SK-N-SH (cell line): ENCODE measurements around the gene METTL23. TPM values are rescaled to one million over a fixed set of nuclear protein-coding genes. Genes with fewer than 3 reads are reported as not detected.

Experiments used
- CTCF ChIA-PET: fragments of 300-600, 350-600 bp; formaldehyde crosslinking; extraction: SDS; loops from one replicate; lab custom pipeline; 2021; lab: Yijun Ruan, JAX
- POLR2A ChIA-PET: fragments of 350-600 bp; sonication (Branson Sonifier 250); formaldehyde crosslinking; extraction: SDS; loops from one replicate; lab custom pipeline; 2020; ENCODE audit warnings: antibody characterized with exemption, inconsistent platforms; lab: Yijun Ruan, JAX
- DNase-seq: peaks from one replicate; pipeline ENCODE4 v3.0.0; 2012
- H2AFZ ChIP-seq: fragments of 200-600 bp; sonication (generic); 2 replicates; pipeline ENCODE4 v1.8.1; 2016; ENCODE audit warnings: antibody characterized with exemption, mild to moderate bottlenecking, low read depth
- H3F3A ChIP-seq: fragments of 200-600 bp; sonication (generic); replicated peaks from 2 replicates; pipeline ENCODE3; 2016; ENCODE audit warnings: antibody characterized with exemption, mild to moderate bottlenecking; ENCODE audit not compliant: insufficient read depth
- H3K27ac ChIP-seq, 2 experiments: fragments of 200-500 bp in 1 of 2; fragments of 200-600 bp in 1 of 2; sonication (Bioruptor generic) in 1 of 2; sonication (generic), shearing (Covaris generic) in 1 of 2; 2 replicates each; pipeline versions ENCODE4 v1.5.1 to v1.6.1; 2014 to 2016; ENCODE audit warnings: low read depth in 2 of 2, inconsistent platforms in 1 of 2, low read length in 1 of 2, mild to moderate bottlenecking in 1 of 2, mixed read lengths in 1 of 2
- H3K27me3 ChIP-seq: fragments of 200-600 bp; sonication (generic), shearing (Covaris generic); 2 replicates; pipeline ENCODE4 v1.6.1; 2016; ENCODE audit warnings: mixed run types; ENCODE audit not compliant: insufficient read depth
- H3K36me3 ChIP-seq, 2 experiments: fragments of 200-500 bp in 1 of 2; fragments of 200-600 bp in 1 of 2; sonication (Bioruptor generic) in 1 of 2; sonication (generic) in 1 of 2; replicated peaks in 1 of 2; 2 replicates each; pipeline versions ENCODE3 to v1.5.1; 2014 to 2016; ENCODE audit warnings: low read length in 1 of 2, mild to moderate bottlenecking in 1 of 2; ENCODE audit not compliant: insufficient read depth in 2 of 2, control insufficient read depth in 1 of 2
- H3K4me1 ChIP-seq, 2 experiments: fragments of 200-500 bp in 1 of 2; fragments of 200-600 bp in 1 of 2; sonication (Bioruptor generic) in 1 of 2; sonication (generic), shearing (Covaris generic) in 1 of 2; 2 replicates each; pipeline versions ENCODE4 v1.5.1 to v1.6.1; 2014 to 2016; ENCODE audit warnings: low read depth in 1 of 2, low read length in 1 of 2, mixed run types in 1 of 2; ENCODE audit not compliant: insufficient read depth in 2 of 2, control insufficient read depth in 1 of 2
- H3K4me2 ChIP-seq: fragments of 200-600 bp; sonication (generic), shearing (Covaris generic); 2 replicates; pipeline ENCODE4 v1.6.1; 2017; ENCODE audit warnings: mixed run types
- H3K4me3 ChIP-seq, 2 experiments: fragments of 200-500 bp in 1 of 2; fragments of 200-600 bp in 1 of 2; sonication (Bioruptor generic) in 1 of 2; sonication (generic), shearing (Covaris generic) in 1 of 2; 2 replicates each; pipeline versions ENCODE4 v1.5.1 to v1.8.1; 2014 to 2016; ENCODE audit warnings: low read depth in 2 of 2, inconsistent platforms in 1 of 2, low read length in 1 of 2, mild to moderate bottlenecking in 1 of 2, mixed read lengths in 1 of 2, moderate library complexity in 1 of 2
- H3K79me2 ChIP-seq: fragments of 200-600 bp; sonication (generic); 2 replicates; pipeline ENCODE4 v1.8.1; 2017; ENCODE audit warnings: mild to moderate bottlenecking; ENCODE audit not compliant: insufficient read depth
- H3K9ac ChIP-seq: fragments of 200-600 bp; sonication (generic); 2 replicates; pipeline ENCODE4 v1.6.1; 2017; ENCODE audit warnings: mixed run types
- H3K9me2 ChIP-seq: fragments of 200-600 bp; sonication (generic); 2 replicates; pipeline ENCODE4 v1.6.1; 2017; ENCODE audit warnings: mixed run types
- H3K9me3 ChIP-seq: fragments of 200-600 bp; sonication (generic); 2 replicates; pipeline ENCODE4 v1.6.1; 2017; ENCODE audit warnings: mixed run types, mild to moderate bottlenecking, moderate library complexity
- H4K20me1 ChIP-seq: fragments of 200-600 bp; sonication (generic); 2 replicates; pipeline ENCODE4 v1.6.1; 2017; ENCODE audit warnings: mild to moderate bottlenecking, mixed run types; ENCODE audit not compliant: insufficient read depth
- ELF1 ChIP-seq: IDR thresholded peaks from 2 replicates; pipeline ENCODE4 v1.4.0; 2012
- FOSL2 ChIP-seq: IDR thresholded peaks from 2 replicates; pipeline ENCODE4 v1.4.0; 2012; ENCODE audit warnings: low read depth, mild to moderate bottlenecking, moderate library complexity, borderline replicate concordance
- FOXJ3 ChIP-seq: sonication (generic); formaldehyde crosslinking; IDR thresholded peaks from 2 replicates; pipeline ENCODE4 v1.5.1; 2020; ENCODE audit warnings: mild to moderate bottlenecking, missing genetic modification reagents
- FOXM1 ChIP-seq: IDR thresholded peaks from 2 replicates; pipeline ENCODE4 v1.4.0; 2012; ENCODE audit warnings: low read depth, mild to moderate bottlenecking
- GABPA ChIP-seq: IDR thresholded peaks from 2 replicates; pipeline ENCODE4 v1.4.0; 2012; ENCODE audit warnings: low read depth, mild to moderate bottlenecking
- JUND ChIP-seq: IDR thresholded peaks from 2 replicates; pipeline ENCODE4 v1.4.0; 2012
- MAX ChIP-seq: IDR thresholded peaks from 2 replicates; pipeline ENCODE4 v1.4.0; 2012; ENCODE audit warnings: low read depth
- MEF2A ChIP-seq: IDR thresholded peaks from 2 replicates; pipeline ENCODE4 v1.4.0; 2012; ENCODE audit warnings: low read depth, borderline replicate concordance
- MXI1 ChIP-seq: IDR thresholded peaks from 2 replicates; pipeline ENCODE4 v1.6.1; 2012; ENCODE audit warnings: mild to moderate bottlenecking, low read depth, low read length, improper control_type of control experiment
- NRF1 ChIP-seq: IDR thresholded peaks from 2 replicates; pipeline ENCODE4 v1.6.1; 2012; ENCODE audit warnings: low read depth, mild to moderate bottlenecking, low read length
- PBX3 ChIP-seq: IDR thresholded peaks from 2 replicates; pipeline ENCODE4; 2012
- POLR2AphosphoS5 ChIP-seq: IDR thresholded peaks from 2 replicates; pipeline ENCODE4 v1.6.1; 2012; ENCODE audit warnings: low read depth, low read length
- RFX5 ChIP-seq: IDR thresholded peaks from 2 replicates; pipeline ENCODE4 v1.6.1; 2012; ENCODE audit warnings: mild to moderate bottlenecking, improper control_type of control experiment, low read length
- RXRA ChIP-seq: IDR thresholded peaks from 2 replicates; pipeline ENCODE4 v1.4.0; 2012; ENCODE audit warnings: low read depth, mild to moderate bottlenecking, borderline replicate concordance
- SIN3A ChIP-seq: IDR thresholded peaks from 2 replicates; pipeline ENCODE4 v1.6.1; 2012; ENCODE audit warnings: low read depth, mild to moderate bottlenecking, low read length, moderate library complexity, borderline replicate concordance
- SMC3 ChIP-seq: IDR thresholded peaks from 2 replicates; pipeline ENCODE4 v1.6.1; 2012; ENCODE audit warnings: low read depth, low read length, improper control_type of control experiment
- TAF1 ChIP-seq: IDR thresholded peaks from 2 replicates; pipeline ENCODE4 v1.6.1; 2012; ENCODE audit warnings: low read depth, mild to moderate bottlenecking, low read length, moderate library complexity, borderline replicate concordance
- USF1 ChIP-seq: IDR thresholded peaks from 2 replicates; pipeline ENCODE4 v1.4.0; 2012; ENCODE audit warnings: low read depth, borderline replicate concordance
- USF2 ChIP-seq: fragments of 150-350 bp; IDR thresholded peaks from 2 replicates; pipeline ENCODE4 v1.6.1; 2017; ENCODE audit warnings: antibody characterized with exemption, low read length, low read depth, borderline replicate concordance
- YY1 ChIP-seq: IDR thresholded peaks from 2 replicates; pipeline ENCODE4 v1.4.0; 2012; ENCODE audit warnings: low read depth, mild to moderate bottlenecking
- ZBTB33 ChIP-seq: IDR thresholded peaks from 2 replicates; pipeline ENCODE4 v1.4.0; 2012; ENCODE audit warnings: low read depth, borderline replicate concordance
- WGBS: methylation state at CpG from one replicate; pipeline ENCODE4 v1.1.6; 2017; ENCODE audit warnings: low lambda C conversion rate; 5-methylcytosine and 5-hydroxymethylcytosine counted together
- polyA plus RNA-seq, 3 experiments: library from polyadenylated mRNA; depleted of rRNA; stranded (reverse); fragments of >200 nt; gene quantifications; 2 replicates each; pipeline ENCODE4 v1.2.3, GENCODE V29; 2012

Gene METTL23
- polyA plus RNA-seq, 1 of the 3 experiments (the other 2 are of a cell fraction), result 75.9 TPM

- Histone ChIP-seq H3K27me3 (no peaks in the 10 kb centered on the region), H3K4me2 (no peak overlapping the region), H2AFZ (no peak overlapping the region), H3K9ac (no peak overlapping the region), H3K27ac (no peak overlapping the region), H3K9me2 (no peaks in the 10 kb centered on the region), H3K79me2 (no peaks in the 10 kb centered on the region), H3K4me1 (no peaks in the 10 kb centered on the region), H3K4me3 (no peak overlapping the region), H3K9me3 (no peaks in the 10 kb centered on the region), H3F3A (no peaks in the 10 kb centered on the region), H4K20me1 (no peaks in the 10 kb centered on the region), H3K36me3 (peaks cover 2 to 19% of the 10 kb centered on the region in 2 experiments)
- WGBS, result 84% methylated on average over 3 of the region's 3 CpGs
- no peak for DNase-seq
- ChIA-PET CTCF (interaction anchor here (0.7 to 1.1 kb wide), 2 partner anchors 21 to 30 kb away, joined by 3 read pairs; no protein-coding TSS in a partner anchor), POLR2A (interaction anchor here (0.7 kb wide), 1 partner anchor 1753 kb away, joined by 3 read pairs; no protein-coding TSS in a partner anchor)
- TF ChIP-seq SIN3A (no peak), RFX5 (no peak), NRF1 (no peak), ELF1 (no peak), MEF2A (no peak)
These were observed 24.9 kb downstream of the METTL23 start for GRCh38 chr17:76751416-76751993.

- Histone ChIP-seq H3K9me2 (no peaks in the 10 kb centered on the region), H3K4me2 (no peak overlapping the region), H4K20me1 (no peaks in the 10 kb centered on the region), H3F3A (no peaks in the 10 kb centered on the region), H3K27ac (no peak overlapping the region), H2AFZ (no peak overlapping the region), H3K4me3 (no peak overlapping the region), H3K9ac (no peak overlapping the region), H3K79me2 (no peaks in the 10 kb centered on the region), H3K9me3 (no peaks in the 10 kb centered on the region), H3K27me3 (no peaks in the 10 kb centered on the region), H3K4me1 (no peaks in the 10 kb centered on the region), H3K36me3 (peaks cover 1 to 16% of the 10 kb centered on the region in 2 experiments)
- ChIA-PET CTCF (interaction anchor here (1.1 kb wide), 1 partner anchor 21 kb away, joined by 3 read pairs; no protein-coding TSS in a partner anchor), POLR2A (interaction anchor here (0.6 kb wide), 1 partner anchor 14 kb away, joined by 5 read pairs; the partner anchor contains the start of gene MFSD11)
- DNase-seq, result no peak
- TF ChIP-seq YY1 (no peak), TAF1 (no peak), PBX3 (no peak), RFX5 (no peak), FOSL2 (no peak), SIN3A (no peak), MAX (no peak), USF2 (no peak), FOXJ3 (CRISPR knock-in tag) (no peak), SMC3 (no peak), JUND (no peak), FOXM1 (no peak), MXI1 (no peak), USF1 (no peak), GABPA (no peak), MEF2A (no peak), POLR2AphosphoS5 (no peak), RXRA (no peak), ZBTB33 (no peak)
- WGBS, result 94% methylated on average over 4 of the region's 4 CpGs
These were observed 25.4 kb downstream of the METTL23 start for GRCh38 chr17:76752006-76752405.
